ENCODE data around the gene SPATA2. TPM values are rescaled to one million over a fixed set of nuclear protein-coding genes. Genes with fewer than 3 reads are reported as not detected.
"Not testable (repeated sequence)": the region's sequence is repeated elsewhere in the genome, so short reads cannot be mapped to it uniquely, and the experiment has no call there.

SPATA2 gene
- total RNA-seq, 1 donor from 2014 or later = 8.4 TPM

DNA sequence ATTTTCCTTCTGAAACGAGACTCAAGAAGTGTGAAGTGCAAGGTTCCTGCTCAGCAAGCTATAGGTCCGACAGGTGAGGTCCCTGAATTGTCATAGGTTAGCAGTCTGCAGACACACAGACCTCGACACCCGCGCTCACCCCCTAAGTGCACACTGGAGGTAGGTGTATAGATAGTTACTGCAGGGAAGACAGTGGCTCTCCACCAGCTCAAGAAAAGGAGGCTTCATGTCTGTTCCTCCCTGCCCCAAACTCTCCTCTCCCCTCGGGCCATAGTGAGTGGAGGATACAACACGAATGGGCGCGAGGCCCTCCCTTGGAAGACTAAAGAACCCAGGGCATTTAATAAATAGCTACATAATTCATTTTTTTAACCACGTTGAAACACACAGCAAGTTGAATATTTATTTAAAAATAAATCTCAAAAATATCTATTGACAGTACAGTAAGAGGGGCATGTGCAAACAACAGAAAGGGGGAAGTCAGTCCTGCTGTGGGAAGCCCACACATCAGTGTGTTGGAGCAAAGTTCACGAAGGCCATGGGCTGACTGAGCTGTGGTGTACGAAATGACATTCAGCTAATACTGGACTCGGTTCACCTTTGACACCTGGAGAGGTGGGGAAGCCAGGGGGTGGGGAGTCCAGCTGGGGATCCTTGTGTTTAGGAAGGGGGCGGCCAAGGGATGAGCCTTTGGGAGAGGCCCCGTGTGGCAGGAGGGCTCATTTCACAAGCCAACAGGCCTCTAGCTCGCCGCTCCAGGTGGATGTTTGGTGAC lies 10.7 kb downstream of the SPATA2 start:
- Mint-ChIP-seq H3K27me3 (ENCODE audit: unreplicated experiment) (peaks cover 3% of the 10 kb centered on the region), H3K9me3 (ENCODE audit: unreplicated experiment) (no peaks in the 10 kb centered on the region), H3K4me3 (ENCODE audit: unreplicated experiment) (no peak overlapping the region), H3K4me1 (ENCODE audit: unreplicated experiment) (no peaks in the 10 kb centered on the region), H3K36me3 (ENCODE audit: low read depth, unreplicated experiment) (peaks cover 18% of the 10 kb centered on the region), H3K27ac (ENCODE audit: unreplicated experiment) (peak overlapping the region; percentile 64)
- TF ChIP-seq, protein P1, sequence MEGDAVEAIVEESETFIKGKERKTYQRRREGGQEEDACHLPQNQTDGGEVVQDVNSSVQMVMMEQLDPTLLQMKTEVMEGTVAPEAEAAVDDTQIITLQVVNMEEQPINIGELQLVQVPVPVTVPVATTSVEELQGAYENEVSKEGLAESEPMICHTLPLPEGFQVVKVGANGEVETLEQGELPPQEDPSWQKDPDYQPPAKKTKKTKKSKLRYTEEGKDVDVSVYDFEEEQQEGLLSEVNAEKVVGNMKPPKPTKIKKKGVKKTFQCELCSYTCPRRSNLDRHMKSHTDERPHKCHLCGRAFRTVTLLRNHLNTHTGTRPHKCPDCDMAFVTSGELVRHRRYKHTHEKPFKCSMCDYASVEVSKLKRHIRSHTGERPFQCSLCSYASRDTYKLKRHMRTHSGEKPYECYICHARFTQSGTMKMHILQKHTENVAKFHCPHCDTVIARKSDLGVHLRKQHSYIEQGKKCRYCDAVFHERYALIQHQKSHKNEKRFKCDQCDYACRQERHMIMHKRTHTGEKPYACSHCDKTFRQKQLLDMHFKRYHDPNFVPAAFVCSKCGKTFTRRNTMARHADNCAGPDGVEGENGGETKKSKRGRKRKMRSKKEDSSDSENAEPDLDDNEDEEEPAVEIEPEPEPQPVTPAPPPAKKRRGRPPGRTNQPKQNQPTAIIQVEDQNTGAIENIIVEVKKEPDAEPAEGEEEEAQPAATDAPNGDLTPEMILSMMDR (IDR thresholded peaks at IDR 0.05; ENCODE audit: unreplicated experiment) = no peak
- no peak for DNase-seq (ENCODE audit: low spot score)

DNA sequence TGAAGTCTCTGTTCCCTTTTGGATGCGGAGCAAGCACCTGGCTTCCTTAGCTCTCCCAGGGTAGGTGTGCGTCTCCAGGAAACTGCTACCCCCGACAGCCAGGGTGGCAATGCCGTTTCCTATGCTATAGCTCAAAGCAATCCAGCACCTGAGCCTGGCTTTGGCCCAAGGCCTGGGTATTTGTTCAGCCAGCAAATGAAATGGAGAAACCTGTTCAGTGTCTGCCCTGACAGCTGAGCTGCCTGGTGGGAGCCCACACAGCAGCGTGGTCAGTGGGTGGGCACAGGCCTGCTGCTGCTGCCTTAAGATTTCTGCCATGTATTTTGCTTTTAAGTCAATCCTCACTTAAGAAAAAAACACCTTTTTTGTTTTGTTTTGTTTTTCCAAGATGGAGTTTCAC lies 13.7 kb downstream of the SPATA2 start:
- H3K36me3 Mint-ChIP-seq (ENCODE audit: low read depth, unreplicated experiment) = peaks cover 12% of the 10 kb centered on the region
- H3K4me3 Mint-ChIP-seq (ENCODE audit: unreplicated experiment) = no peak overlapping the region
- no peak overlapping the region for H3K27ac Mint-ChIP-seq (ENCODE audit: unreplicated experiment)
- no peaks in the 10 kb centered on the region for H3K4me1 Mint-ChIP-seq (ENCODE audit: unreplicated experiment)
- TF ChIP-seq, protein P1 (IDR thresholded peaks at IDR 0.05; ENCODE audit: unreplicated experiment) = no peak
- H3K27me3 Mint-ChIP-seq (ENCODE audit: unreplicated experiment) = peaks cover 3% of the 10 kb centered on the region
- no peaks in the 10 kb centered on the region for H3K9me3 Mint-ChIP-seq (ENCODE audit: unreplicated experiment)
- no peak for DNase-seq (ENCODE audit: low spot score)

DNA sequence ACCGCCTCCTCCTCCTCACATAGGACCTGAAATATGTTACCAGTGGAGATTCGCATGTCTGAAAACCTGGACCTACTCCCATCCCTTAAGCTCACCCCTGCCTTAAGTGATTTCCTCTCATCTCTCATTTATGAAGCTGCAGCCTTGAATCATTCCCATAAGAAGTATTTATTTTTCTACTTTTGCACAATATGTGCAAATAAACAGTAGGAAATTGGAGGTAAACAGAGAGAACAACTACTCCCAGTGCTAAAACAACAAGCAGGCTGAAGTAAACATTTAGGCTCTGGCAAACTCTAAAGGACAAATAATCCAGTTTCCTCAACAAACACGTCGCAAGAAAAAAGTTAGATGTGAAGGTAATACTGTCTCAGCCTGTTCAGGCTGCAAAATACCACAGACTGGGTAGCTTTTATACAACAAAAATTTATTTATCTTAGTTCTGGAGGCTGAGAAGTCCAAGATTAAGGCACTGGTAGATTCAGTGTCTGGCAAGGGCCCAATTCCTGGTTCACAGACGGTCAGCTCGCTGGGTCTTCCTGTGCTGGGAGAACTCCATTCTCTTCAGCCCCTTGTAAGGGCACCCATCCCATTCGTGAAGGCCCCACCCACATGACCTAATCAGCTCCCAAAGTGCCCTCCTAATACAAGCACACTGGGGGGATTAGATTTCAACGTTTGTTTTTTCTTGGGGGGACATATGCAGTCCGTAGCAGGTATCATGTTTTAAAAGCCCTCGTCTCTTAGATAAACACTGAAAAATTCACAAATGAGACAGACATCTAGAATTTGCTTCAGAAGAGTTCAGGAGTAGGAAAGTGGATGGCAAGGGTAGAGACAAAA lies 15.6 kb downstream of the SPATA2 start:
- no peaks in the 10 kb centered on the region for H3K36me3 Mint-ChIP-seq (ENCODE audit: low read depth, unreplicated experiment)
- DNase-seq (ENCODE audit: low spot score) = no peak
- H3K4me1 Mint-ChIP-seq (ENCODE audit: unreplicated experiment) = no peaks in the 10 kb centered on the region
- H3K9me3 Mint-ChIP-seq (ENCODE audit: unreplicated experiment) = no peaks in the 10 kb centered on the region
- H3K4me3 Mint-ChIP-seq (ENCODE audit: unreplicated experiment) = no peak overlapping the region
- peaks cover 2% of the 10 kb centered on the region for H3K27me3 Mint-ChIP-seq (ENCODE audit: unreplicated experiment)
- TF ChIP-seq, protein P1 (IDR thresholded peaks at IDR 0.05; ENCODE audit: unreplicated experiment) = no peak
- H3K27ac Mint-ChIP-seq (ENCODE audit: unreplicated experiment) = no peak overlapping the region

DNA sequence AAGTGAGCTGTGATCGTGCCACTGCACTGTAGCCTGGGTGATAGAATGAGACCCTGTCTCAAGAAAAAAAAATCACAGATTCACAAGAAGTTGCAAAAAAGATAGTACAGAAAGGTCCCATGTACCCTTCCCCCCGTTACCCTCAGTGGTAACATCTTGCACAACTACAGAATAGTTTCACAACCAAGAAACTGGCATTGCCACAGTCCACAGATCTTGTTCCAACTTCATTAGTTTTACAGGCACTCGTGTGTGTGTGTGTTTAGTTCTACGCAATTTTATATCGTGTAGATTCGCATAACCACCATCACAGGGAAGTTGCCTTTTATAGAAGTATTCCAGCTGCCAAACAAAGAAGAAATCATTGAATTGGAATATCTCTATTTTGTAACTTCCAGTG lies 19.1 kb downstream of the SPATA2 start:
- peaks cover 6% of the 10 kb centered on the region for H3K27me3 Mint-ChIP-seq (ENCODE audit: unreplicated experiment)
- DNase-seq (ENCODE audit: low spot score) = no peak
- H3K9me3 Mint-ChIP-seq (ENCODE audit: unreplicated experiment) = no peaks in the 10 kb centered on the region
- H3K4me3 Mint-ChIP-seq (ENCODE audit: unreplicated experiment) = no peak overlapping the region
- no peak overlapping the region for H3K27ac Mint-ChIP-seq (ENCODE audit: unreplicated experiment)
- H3K4me1 Mint-ChIP-seq (ENCODE audit: unreplicated experiment) = peaks cover 5% of the 10 kb centered on the region
- no peaks in the 10 kb centered on the region for H3K36me3 Mint-ChIP-seq (ENCODE audit: low read depth, unreplicated experiment)
- TF ChIP-seq, protein P1 (IDR thresholded peaks at IDR 0.05; ENCODE audit: unreplicated experiment) = no peak

DNA sequence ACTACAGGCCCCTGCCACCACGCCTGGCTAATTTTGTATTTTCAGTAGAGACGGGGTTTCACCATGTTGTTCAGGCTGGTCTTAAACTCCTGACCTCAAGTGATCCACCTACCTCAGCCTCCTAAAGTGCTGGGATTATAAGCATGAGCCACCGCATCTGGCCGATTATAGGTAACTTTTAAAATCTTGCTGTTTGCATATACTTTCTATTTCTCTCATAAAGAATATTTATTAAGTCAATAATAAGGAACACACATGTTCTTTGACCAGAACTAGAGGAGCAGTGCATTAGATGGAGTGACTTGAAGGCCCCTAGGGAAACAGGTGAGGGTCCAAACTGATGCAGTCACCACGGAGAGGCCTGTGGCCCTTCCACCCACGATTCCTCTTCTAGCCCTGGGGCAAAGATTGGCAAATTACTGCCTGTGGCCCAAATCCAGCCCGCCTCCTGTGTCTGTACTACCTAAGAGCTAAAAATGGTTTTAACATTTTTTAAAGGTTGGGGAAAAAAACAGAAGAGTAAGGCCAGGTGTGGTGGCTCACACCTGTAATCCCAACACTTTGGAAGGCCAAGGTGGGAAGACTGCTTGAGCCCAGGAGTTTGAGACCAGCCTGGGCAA lies 19.7 kb downstream of the SPATA2 start:
- H3K4me3 Mint-ChIP-seq (ENCODE audit: unreplicated experiment); H3K27ac Mint-ChIP-seq (ENCODE audit: unreplicated experiment); H3K4me1 Mint-ChIP-seq (ENCODE audit: unreplicated experiment); H3K36me3 Mint-ChIP-seq (ENCODE audit: low read depth, unreplicated experiment); H3K27me3 Mint-ChIP-seq (ENCODE audit: unreplicated experiment); H3K9me3 Mint-ChIP-seq (ENCODE audit: unreplicated experiment); DNase-seq (ENCODE audit: low spot score): not testable (repeated sequence)
